A673 (cell line): ENCODE measurements around the gene RGS9BP. TPM values are rescaled to one million over a fixed set of nuclear protein-coding genes. Genes with fewer than 3 reads are reported as not detected.

Experiments used
- Bru-seq: library from RNA; stranded (reverse); fragments of 400-500 nt; gene quantifications from one replicate; lab custom pipeline; 2021; lab: Mats Ljungman, UMichigan
- BruChase-seq, 2 experiments: library from RNA; stranded (reverse); fragments of 400-500 nt; gene quantifications; one replicate each; lab custom pipeline; 2021; lab: Mats Ljungman, UMichigan
- BruUV-seq: library from RNA; stranded (reverse); fragments of 400-500 nt; replicated peaks from 2 replicates; lab custom pipeline; 2021; lab: Mats Ljungman, UMichigan
- CTCF ChIA-PET: fragments of 300-600 bp; sonication (Branson Sonifier 250); formaldehyde crosslinking; loops from one replicate; lab custom pipeline; 2022; ENCODE audit warnings: antibody characterized with exemption; lab: Charles Lee
- POLR2A ChIA-PET: fragments of 300-600 bp; sonication (Branson Sonifier 250); formaldehyde crosslinking; loops from one replicate; lab custom pipeline; 2022; ENCODE audit warnings: antibody characterized with exemption; ENCODE audit not compliant: low non-redundant PET; lab: Charles Lee
- DNase-seq: peaks from one replicate; pipeline ENCODE4 v3.0.0-alpha.2; 2015; ENCODE audit warnings: low spot score
- H3K27ac ChIP-seq: fragments of 200-600 bp; sonication (generic); 2 replicates; pipeline ENCODE4 v1.5.1; 2016; ENCODE audit warnings: mixed run types, low read depth, mild to moderate bottlenecking, mixed read lengths, antibody characterized with exemption, low read length; ENCODE audit not compliant: poor library complexity, severe bottlenecking
- H3K27me3 ChIP-seq: fragments of 200-600 bp; sonication (generic); replicated peaks from 2 replicates; pipeline ENCODE4 v1.6.1; 2017; ENCODE audit warnings: mixed run types, low read depth, mild to moderate bottlenecking, mixed read lengths, antibody characterized with exemption, low read length; ENCODE audit not compliant: insufficient read depth, poor library complexity
- H3K36me3 ChIP-seq: fragments of 200-600 bp; sonication (generic); 2 replicates; pipeline ENCODE4 v1.6.1; 2016; ENCODE audit warnings: mixed run types, mild to moderate bottlenecking, mixed read lengths, antibody characterized with exemption, low read length; ENCODE audit not compliant: insufficient read depth, poor library complexity, severe bottlenecking
- H3K4me1 ChIP-seq: fragments of 200-600 bp; sonication (generic); 2 replicates; pipeline ENCODE4 v1.6.1; 2017; ENCODE audit warnings: mixed run types, mild to moderate bottlenecking, mixed read lengths, antibody characterized with exemption, low read length; ENCODE audit not compliant: insufficient read depth, poor library complexity, severe bottlenecking
- H3K4me3 ChIP-seq: fragments of 200-600 bp; sonication (generic); 2 replicates; pipeline ENCODE4 v1.5.1; 2016; ENCODE audit warnings: low read depth, mixed run types, mild to moderate bottlenecking, mixed read lengths, low read length; ENCODE audit not compliant: poor library complexity, severe bottlenecking
- H3K9me3 ChIP-seq: fragments of 200-600 bp; sonication (generic); 2 replicates; pipeline ENCODE4 v1.6.1; 2016; ENCODE audit warnings: mixed run types, low read depth, mild to moderate bottlenecking, mixed read lengths, antibody characterized with exemption, low read length; ENCODE audit not compliant: poor library complexity, severe bottlenecking
- EZH2 ChIP-seq: fragments of 200-600 bp; sonication (generic); IDR thresholded peaks from 2 replicates; pipeline ENCODE4 v1.6.1; 2017; ENCODE audit warnings: borderline replicate concordance, low read depth, mild to moderate bottlenecking, mixed read lengths, antibody characterized with exemption, low read length; ENCODE audit not compliant: poor library complexity, severe bottlenecking
- intact Hi-C: fragments of 100-400 bp; cut with micrococcal nuclease; formaldehyde crosslinking; loops from one replicate; pipeline ENCODE4 v1.10.0; 2022; ENCODE audit not compliant: unreplicated experiment
- long read RNA-seq: library from polyadenylated mRNA; stranded (forward); transcript quantifications from one replicate; pipeline ENCODE4 v2.0.0, GENCODE V29; 2022
- total RNA-seq: library from RNA; stranded (reverse); gene quantifications from 2 replicates; pipeline ENCODE4 v1.2.3, GENCODE V29; 2021
- TF ChIP-seq, protein P1 (sequence below): fragments of 300-800, 200-600 bp; sonication (generic); conservative IDR thresholded peaks from 2 replicates; pipeline ENCODE4 v1.5.1; 2017; ENCODE audit warnings: low read depth, mild to moderate bottlenecking, antibody characterized with exemption, low read length, moderate library complexity, mixed read lengths

The RGS9BP gene
- total RNA-seq: 0.13 and 0.15 TPM in 2 replicates
- percentile 19 among the genes with signal in this experiment for Bru-seq, nascent RNA
- percentile 23 among the genes with signal in this experiment for BruChase-seq, experiment 1, labeled RNA remaining after a 2-hour chase
- BruChase-seq, experiment 2, labeled RNA remaining after a 6-hour chase: percentile 21 among the genes with signal in this experiment
- long read RNA-seq: 0 reads

- intact Hi-C loops: no loop called here
- peak within 1 kb of the TSS; percentile 40 for H3K27ac ChIP-seq
Observed at GRCh38 chr19:32675720-32676185, at the start of gene RGS9BP. Gene RGS9BP, plus strand, starts transcription at chr19:32675848. Its CDS starts 416 bp downstream, at chr19:32676264.

GRCh38 chr19:32626969-32627368 is 48.7 kb upstream of the RGS9BP start:
- no peaks in the 10 kb centered on the region for H3K4me1 ChIP-seq
- ChIA-PET CTCF (no interaction called here), POLR2A (no interaction called here)
- H3K4me3 ChIP-seq: no peak overlapping the region
- no peaks in the 10 kb centered on the region for H3K27me3 ChIP-seq
- no peaks in the 10 kb centered on the region for H3K9me3 ChIP-seq
- no peak for DNase-seq
- H3K27ac ChIP-seq: no peak overlapping the region
- BruUV-seq: no TSS peak
- TF ChIP-seq EZH2: no peak
- TF ChIP-seq, protein P1, sequence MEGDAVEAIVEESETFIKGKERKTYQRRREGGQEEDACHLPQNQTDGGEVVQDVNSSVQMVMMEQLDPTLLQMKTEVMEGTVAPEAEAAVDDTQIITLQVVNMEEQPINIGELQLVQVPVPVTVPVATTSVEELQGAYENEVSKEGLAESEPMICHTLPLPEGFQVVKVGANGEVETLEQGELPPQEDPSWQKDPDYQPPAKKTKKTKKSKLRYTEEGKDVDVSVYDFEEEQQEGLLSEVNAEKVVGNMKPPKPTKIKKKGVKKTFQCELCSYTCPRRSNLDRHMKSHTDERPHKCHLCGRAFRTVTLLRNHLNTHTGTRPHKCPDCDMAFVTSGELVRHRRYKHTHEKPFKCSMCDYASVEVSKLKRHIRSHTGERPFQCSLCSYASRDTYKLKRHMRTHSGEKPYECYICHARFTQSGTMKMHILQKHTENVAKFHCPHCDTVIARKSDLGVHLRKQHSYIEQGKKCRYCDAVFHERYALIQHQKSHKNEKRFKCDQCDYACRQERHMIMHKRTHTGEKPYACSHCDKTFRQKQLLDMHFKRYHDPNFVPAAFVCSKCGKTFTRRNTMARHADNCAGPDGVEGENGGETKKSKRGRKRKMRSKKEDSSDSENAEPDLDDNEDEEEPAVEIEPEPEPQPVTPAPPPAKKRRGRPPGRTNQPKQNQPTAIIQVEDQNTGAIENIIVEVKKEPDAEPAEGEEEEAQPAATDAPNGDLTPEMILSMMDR: no peak
- intact Hi-C loops: no loop called here
- no peaks in the 10 kb centered on the region for H3K36me3 ChIP-seq

More at GRCh38 chr19:32675720-32676185, at the start of gene RGS9BP:
- H3K4me1 ChIP-seq: peaks cover 32% of the 10 kb centered on the region
- ChIA-PET CTCF (no interaction called here), POLR2A (interaction anchor here (0.6 kb wide), 1 partner anchor 13 kb away, joined by 3 read pairs; no protein-coding TSS in a partner anchor)
- peak; percentile 85 for DNase-seq
- BruUV-seq: no TSS peak
- peak within 1 kb of the TSS; percentile 73 for H3K4me3 ChIP-seq
- H3K36me3 ChIP-seq: no peaks in the 10 kb centered on the region
- no peak for TF ChIP-seq EZH2
- TF ChIP-seq, protein P1: no peak
- peaks cover 6% of the 10 kb centered on the region for H3K27me3 ChIP-seq
- no peaks in the 10 kb centered on the region for H3K9me3 ChIP-seq

- no peaks in the 10 kb centered on the region for H3K36me3 ChIP-seq
- TF ChIP-seq, protein P1: no peak
- no peak for TF ChIP-seq EZH2
- DNase-seq: no peak
- H3K27me3 ChIP-seq: no peaks in the 10 kb centered on the region
- H3K9me3 ChIP-seq: no peaks in the 10 kb centered on the region
- ChIA-PET CTCF (no interaction called here), POLR2A (no interaction called here)
- no peaks in the 10 kb centered on the region for H3K4me1 ChIP-seq
- no TSS peak for BruUV-seq
- no peak overlapping the region for H3K27ac ChIP-seq
- H3K4me3 ChIP-seq: no peak overlapping the region
- intact Hi-C loops: no loop called here
Observed at GRCh38 chr19:32627714-32628270, 47.9 kb upstream of the RGS9BP start.
